Ammon's horn (tissue), 1 donor: ENCODE measurements around the gene TIMM13.
"Not testable (repeated sequence)": the region's sequence is repeated elsewhere in the genome, so short reads cannot be mapped to it uniquely, and the experiment has no call there.

Source experiments
- DNase-seq: peaks from one replicate; pipeline ENCODE4 v3.0.0-alpha.2; 2016; ENCODE audit warnings: low spot score

The TIMM13 gene

DNA sequence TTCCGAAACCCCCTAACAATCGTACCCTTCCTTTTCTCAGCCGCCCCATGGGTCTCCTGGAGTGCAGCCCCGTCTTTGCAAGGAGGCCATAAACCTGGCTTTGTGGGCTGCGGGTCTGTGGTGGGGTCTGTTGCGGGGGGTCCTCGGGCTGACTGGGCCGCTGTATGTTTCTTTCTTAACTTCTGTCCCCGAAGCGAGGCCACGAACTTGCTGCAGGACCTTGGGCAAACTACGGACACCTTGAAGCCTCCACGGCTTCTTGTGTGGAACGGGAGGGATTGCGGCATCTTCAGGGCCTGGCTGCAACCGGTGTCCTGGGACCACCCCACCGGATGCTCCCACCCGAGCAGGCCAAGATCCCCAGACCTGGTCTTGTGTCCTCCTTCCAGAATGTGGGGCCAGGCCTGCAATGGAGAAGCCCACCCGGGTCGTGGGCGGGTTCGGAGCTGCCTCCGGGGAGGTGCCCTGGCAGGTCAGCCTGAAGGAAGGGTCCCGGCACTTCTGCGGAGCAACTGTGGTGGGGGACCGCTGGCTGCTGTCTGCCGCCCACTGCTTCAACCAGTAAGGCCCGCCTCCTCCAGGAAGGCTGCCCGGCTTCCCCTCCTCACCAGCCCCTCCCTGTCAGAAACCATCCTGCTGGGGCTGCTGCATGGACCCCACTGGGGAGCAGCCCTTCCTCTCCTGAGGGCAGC, 12.0 kb downstream of the TIMM13 start:
- no peak for DNase-seq

DNA sequence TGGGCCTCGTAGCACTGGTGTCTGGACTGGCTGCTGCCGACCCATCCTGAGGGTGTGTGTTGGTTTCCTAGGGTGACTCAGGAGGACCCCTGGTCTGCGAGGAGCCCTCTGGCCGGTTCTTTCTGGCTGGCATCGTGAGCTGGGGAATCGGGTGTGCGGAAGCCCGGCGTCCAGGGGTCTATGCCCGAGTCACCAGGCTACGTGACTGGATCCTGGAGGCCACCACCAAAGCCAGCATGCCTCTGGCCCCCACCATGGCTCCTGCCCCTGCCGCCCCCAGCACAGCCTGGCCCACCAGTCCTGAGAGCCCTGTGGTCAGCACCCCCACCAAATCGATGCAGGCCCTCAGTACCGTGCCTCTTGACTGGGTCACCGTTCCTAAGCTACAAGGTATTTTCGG, 13.8 kb downstream of the TIMM13 start:
- DNase-seq, result no peak

DNA sequence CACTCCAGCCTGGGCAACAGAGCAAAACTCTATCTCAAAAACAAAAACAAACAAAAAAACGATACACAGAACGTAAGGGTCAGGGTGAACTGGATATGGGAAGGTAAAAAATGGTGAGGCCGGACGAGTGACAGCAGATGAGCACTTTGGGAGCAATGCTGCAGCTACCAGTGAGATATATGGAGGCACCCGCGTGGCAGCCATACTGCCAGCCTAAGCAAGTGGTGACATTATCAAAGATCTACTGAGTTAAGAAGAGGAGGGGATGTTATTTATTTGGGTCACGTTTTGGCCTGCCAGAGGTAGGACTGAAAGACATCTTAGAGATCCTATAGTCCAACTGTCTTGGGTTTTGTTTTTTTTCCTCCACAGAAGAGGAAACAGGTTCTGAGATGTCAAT, 14.2 kb downstream of the TIMM13 start:
- DNase-seq, result no peak

DNA sequence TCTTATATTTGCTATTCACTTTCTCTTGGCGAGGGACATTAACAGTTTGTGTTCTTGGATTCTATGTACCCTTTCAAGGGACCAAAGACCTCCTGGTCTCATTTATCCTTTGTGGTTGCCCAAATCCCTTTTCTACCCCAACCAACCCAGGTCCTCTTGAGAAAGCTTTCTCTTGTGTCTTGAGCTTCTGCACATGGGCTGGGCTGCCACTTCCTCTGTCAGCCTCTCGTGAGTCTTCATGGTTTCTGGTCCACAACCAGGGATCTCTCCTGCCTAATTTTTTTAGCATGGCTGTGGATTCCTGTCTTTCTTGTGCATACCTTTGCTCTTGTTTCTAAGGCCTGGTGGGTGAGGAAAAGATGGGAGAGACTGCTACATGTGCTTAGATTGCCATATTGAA, 14.9 kb downstream of the TIMM13 start:
- no peak for DNase-seq

- DNase-seq, result no peak
Observed at GRCh38 chr19:2411709-2412108, 15.7 kb downstream of the TIMM13 start.

- no peak for DNase-seq
Observed at GRCh38 chr19:2410023-2410422, 17.4 kb downstream of the TIMM13 start.

DNA sequence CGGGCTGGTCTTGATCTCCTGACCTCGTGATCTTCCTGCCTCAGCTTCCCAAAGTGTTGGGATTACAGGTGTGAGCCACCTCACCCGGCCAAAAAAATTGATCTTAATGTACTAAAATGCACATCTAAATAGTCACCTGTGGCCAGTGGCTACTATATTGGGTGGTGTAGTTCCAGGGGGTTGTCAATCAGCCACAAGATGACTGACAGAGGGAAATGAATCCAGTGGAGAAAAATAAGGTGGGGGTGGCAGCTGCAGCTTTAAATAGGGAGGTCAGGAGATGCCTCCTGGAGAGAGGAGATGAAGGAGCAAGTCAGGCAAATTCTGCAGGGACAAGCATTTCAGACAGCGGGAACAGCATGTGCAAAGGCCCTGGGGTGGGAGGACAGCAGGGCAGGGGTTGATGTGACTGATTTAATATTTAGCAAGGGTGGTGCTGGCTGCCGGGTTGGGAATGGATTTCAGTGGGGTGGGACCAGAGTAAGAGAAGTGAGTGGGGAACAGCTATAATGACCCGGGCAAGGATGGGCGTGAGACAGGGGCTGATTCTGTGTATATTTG, 18.0 kb downstream of the TIMM13 start:
- DNase-seq, result no peak

- DNase-seq, result no peak
Observed at GRCh38 chr19:2408247-2408646, 19.1 kb downstream of the TIMM13 start.

DNA sequence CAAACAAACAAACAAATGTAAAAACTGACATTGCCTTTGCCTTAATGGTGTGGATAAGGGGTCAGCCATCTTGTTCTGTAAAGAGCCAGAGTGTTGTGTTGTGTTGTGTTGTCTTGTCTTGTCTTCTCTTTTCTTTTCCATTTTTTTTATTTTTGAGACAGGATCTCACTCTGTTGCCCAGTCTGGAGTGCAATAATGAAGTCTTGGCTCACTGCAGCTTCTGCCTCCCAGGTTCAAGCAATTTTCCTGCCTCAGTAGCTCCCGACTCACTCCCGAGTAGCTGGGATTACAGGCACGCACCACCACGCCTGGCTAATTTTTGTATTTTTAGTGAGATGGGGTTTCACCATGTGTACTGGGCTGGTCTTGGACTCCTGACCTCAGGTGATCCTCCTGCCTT, 27.8 kb downstream of the TIMM13 start:
- no peak for DNase-seq

- DNase-seq, result no peak
Observed at GRCh38 chr19:2398735-2399305, 28.6 kb downstream of the TIMM13 start.

- DNase-seq, result not testable (repeated sequence)
Observed at GRCh38 chr19:2397173-2397572, 30.2 kb downstream of the TIMM13 start.

- DNase-seq, result not testable (repeated sequence)
Observed at GRCh38 chr19:2395293-2395829, 32.0 kb downstream of the TIMM13 start.

DNA sequence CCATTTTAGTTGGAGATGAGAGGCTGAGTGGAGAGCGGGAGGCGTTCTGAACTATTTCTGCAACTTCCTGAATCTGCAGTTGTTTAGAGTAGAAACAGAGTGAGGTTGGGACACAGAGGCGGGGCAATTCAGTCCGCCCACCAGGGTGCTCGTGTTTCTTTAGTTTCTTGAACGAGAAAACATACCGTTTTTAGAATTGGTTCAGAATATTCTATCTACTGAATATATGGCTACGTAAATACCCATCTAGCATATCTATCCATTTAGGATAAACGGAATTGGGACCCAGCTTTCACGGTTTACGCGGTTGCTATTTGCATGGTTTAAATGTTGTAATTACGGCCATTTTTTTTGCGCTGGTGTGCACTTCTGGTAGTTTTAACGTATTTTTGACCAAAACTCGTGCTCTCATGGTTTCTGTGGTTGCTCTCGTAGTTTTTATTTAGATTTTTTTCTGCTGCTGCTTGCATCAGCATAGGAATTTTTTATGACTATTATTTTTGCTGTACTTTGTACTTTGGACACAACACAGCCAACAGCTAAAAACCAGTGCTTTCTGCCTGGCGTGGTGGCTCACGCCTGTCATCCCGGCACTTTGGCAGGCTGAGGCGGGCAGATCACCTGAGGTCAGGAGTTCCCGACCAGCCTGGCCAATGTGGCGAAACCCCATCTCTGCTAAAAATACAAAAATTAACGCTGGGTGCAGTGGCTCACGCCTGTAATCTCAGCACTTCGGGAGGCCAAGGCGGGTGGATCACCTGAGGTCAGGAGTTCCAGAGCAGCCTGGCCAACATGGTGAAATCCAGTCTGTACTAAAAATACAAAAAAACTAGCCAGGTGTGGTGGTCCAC, 32.7 kb downstream of the TIMM13 start:
- peak; percentile 40 for DNase-seq

DNA sequence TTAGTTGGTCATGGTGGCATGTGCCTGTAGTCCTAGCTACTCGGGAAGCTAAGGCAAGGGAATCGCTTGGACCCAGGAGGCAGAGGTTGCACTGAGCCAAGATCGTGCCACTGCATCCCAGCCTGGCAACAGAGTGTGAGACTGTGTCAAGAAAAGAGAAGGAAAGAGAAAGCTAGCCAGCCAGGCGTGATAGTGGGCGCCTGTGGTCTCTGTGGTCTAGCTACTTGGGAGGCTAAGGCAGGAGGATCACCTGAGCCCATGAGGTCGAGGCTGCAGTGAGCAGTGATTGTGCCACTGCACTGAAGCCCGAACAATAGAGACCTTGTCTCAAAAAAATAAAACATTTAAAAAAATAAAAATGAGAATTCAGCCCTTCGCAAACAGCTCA, 33.3 kb downstream of the TIMM13 start:
- DNase-seq, result no peak

DNA sequence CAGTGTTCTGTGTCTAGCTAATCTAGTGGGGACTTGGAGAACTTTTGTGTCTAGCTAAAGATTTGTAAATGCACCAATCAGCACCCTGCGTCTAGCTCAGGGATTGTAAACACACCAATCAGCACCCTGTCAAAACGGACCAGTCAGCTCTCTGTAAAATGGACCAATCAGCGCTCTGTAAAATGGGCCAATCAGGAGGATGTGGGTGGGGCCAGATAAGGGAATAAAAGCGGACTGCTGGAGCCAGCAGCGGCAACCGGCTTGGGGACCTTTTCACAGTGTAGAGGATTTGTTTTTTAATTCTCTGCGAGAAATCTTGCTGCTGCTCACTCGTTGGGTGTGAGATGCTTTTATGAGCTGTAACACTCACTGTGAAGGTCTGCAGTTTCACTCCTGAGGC, 34.5 kb downstream of the TIMM13 start:
- not testable (repeated sequence) for DNase-seq

- no peak for DNase-seq
Observed at GRCh38 chr19:2392366-2392765, 35.0 kb downstream of the TIMM13 start.

DNA sequence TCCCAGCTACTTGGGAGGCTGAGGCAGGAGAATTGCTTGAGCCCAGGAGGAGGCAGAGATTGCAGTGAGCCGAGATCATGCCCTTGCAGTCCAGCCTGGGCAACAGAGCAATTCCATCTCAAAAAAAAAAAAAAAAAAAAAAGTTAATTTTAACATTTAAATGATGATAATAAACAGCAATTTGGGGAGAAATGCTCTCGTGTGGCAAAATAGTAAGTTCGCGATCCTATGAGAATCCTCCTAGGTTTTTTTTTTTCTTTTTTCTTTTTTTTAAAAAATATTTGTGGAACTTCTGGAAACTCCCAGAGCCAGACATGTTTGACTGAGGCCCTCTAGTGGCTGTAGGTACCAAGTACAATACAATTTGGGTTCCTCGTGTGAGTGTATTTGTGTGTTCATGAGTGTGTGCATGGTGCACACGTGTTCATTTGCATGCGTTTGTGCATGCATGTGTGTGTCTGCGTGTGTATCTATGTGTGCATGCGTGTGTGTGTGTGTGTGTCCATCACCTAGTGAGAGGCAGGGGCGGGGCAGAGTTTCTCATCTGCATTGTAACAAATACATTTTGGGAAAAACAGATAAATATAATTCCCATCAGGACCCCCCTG, 36.2 kb downstream of the TIMM13 start:
- peak; percentile 77 for DNase-seq

- DNase-seq, result no peak
Observed at GRCh38 chr19:2389594-2389993, 37.8 kb downstream of the TIMM13 start.

- no peak for DNase-seq
Observed at GRCh38 chr19:2387367-2388288, 39.8 kb downstream of the TIMM13 start.

GRCh38 chr19:2385053-2385721, 42.2 kb downstream of the TIMM13 start:
- DNase-seq, result peak; percentile 30
